Measurements from ENCODE around the gene NAP1L4. TPM values are rescaled to one million over a fixed set of nuclear protein-coding genes. Genes with fewer than 3 reads are reported as not detected.

Gene NAP1L4
- total and polyA plus RNA-seq, 2 of the 4 experiments (the other 2 are of a cell fraction) = 71.5 to 80.7 TPM

- peaks cover 10% of the 10 kb centered on the region for H3K9me1 ChIP-seq (ENCODE audit: insufficient read depth, low read length)
- CTCF ChIA-PET = no interaction called here
- no peak overlapping the region; the same call in 1 of the 2 replicates for H3K4ac ChIP-seq (ENCODE audit: low read depth, low read length)
- H3K36me3 ChIP-seq (ENCODE audit: control insufficient read depth, insufficient read depth, low read length) = no peaks in the 10 kb centered on the region
- H2BK120ac ChIP-seq (ENCODE audit: low read depth, low read length) = peak overlapping the region; percentile 15; the same call in 1 of the 2 replicates
- peaks cover 18% of the 10 kb centered on the region for H4K20me1 ChIP-seq (ENCODE audit: insufficient read depth, low read length)
- no peak overlapping the region for H3K18ac ChIP-seq (ENCODE audit: low read depth, low read length)
- POLR2A ChIA-PET (ENCODE audit: unreplicated experiment) = no interaction called here
- no CpG with 5 or more reads among the region's 4 CpGs for WGBS, 2 experiments (ENCODE audit: extremely low coverage in 2 of 2, insufficient read length in 1 of 2)
- no peak overlapping the region; the same call in 2 of the 3 replicates for H2BK15ac ChIP-seq (ENCODE audit: low read depth, low read length)
- no peak overlapping the region for H3K23ac ChIP-seq (ENCODE audit: low read depth, low read length)
- H3K56ac ChIP-seq (ENCODE audit: extremely low read depth, insufficient read depth, low read length) = no peak overlapping the region
- no peak overlapping the region for H3K4me2 ChIP-seq (ENCODE audit: low read depth, low read length)
- peak overlapping the region; percentile 46; the same call in 1 of the 2 replicates for H2AK5ac ChIP-seq (ENCODE audit: low read depth, low read length)
- in situ Hi-C loops (cut with MboI; ENCODE audit: low sequenced_read_pairs) (no loop called here), dilution Hi-C loops (cut with HindIII; ENCODE audit: low sequenced_read_pairs, unreplicated experiment) (no loop called here), intact Hi-C loops (cut with micrococcal nuclease) (no loop called here)
- no TSS peak for BruUV-seq (replicated peaks)
- ATAC-seq (ENCODE audit: low read depth) = no peak
- H3K4me1 ChIP-seq (ENCODE audit: control insufficient read depth, insufficient read depth, low read length) = peaks cover 16% of the 10 kb centered on the region
- H3K9ac ChIP-seq (ENCODE audit: low read depth, low read length) = no peak overlapping the region
- peak overlapping the region; percentile 1 for H2AK9ac ChIP-seq (replicated peaks; ENCODE audit: low read depth, low read length, poor library complexity)
- no peak overlapping the region for H3K27ac ChIP-seq (ENCODE audit: insufficient read depth, low read length)
- no peak overlapping the region for H4K91ac ChIP-seq (ENCODE audit: insufficient read depth, low read depth, low read length)
- H2AFZ ChIP-seq (replicated peaks; ENCODE audit: low read length, poor library complexity) = no peak overlapping the region
- no peak overlapping the region for H3K4me3 ChIP-seq (ENCODE audit: insufficient read depth, low read depth, low read length)
- H4K8ac ChIP-seq (ENCODE audit: low read depth in 2 of 2, low read length in 2 of 2) = no peak overlapping the region
- no peaks in the 10 kb centered on the region for H3K9me3 ChIP-seq (ENCODE audit: control insufficient read depth, insufficient read depth, low read length)
- no peak for DNase-seq
- no peak overlapping the region for H3K14ac ChIP-seq (replicated peaks; ENCODE audit: low read depth, low read length)
- H3K79me1 ChIP-seq (ENCODE audit: low read depth in 1 of 2, low read length in 2 of 2) = peaks cover 6 to 25% of the 10 kb centered on the region in 2 experiments; a peak in 3 of 4 replicates
- TF ChIP-seq FOS (IDR thresholded peaks at IDR 0.05; ENCODE audit: low read depth, low read length) = no peak
- peak; percentile 43; the same call in 1 of the 2 replicates for TF ChIP-seq POLR2A (IDR thresholded peaks at IDR 0.05; ENCODE audit: low read depth, low read length)
- no peaks in the 10 kb centered on the region for H3K27me3 ChIP-seq (ENCODE audit: control insufficient read depth, insufficient read depth, low read length)
- no peak overlapping the region for H2BK20ac ChIP-seq (ENCODE audit: low read depth, low read length)
- no peak overlapping the region for H2BK5ac ChIP-seq (ENCODE audit: low read depth, low read length, poor library complexity, severe bottlenecking)
- H4K5ac ChIP-seq (ENCODE audit: low read depth, low read length) = no peak overlapping the region
Measured at GRCh38 chr11:2931420-2931746, 60.7 kb downstream of the NAP1L4 start.

Measured in IMR-90 (cell line).